Stimulated activated CD8-positive, alpha-beta memory T cell treated with anti-CD3 and anti-CD28 coated beads, Interleukin-7, amount 100 ng/mL, for 4 hours (primary cell): ENCODE measurements around the gene CBFB.
"Not testable (repeated sequence)": the region's sequence is repeated elsewhere in the genome, so short reads cannot be mapped to it uniquely, and the experiment has no call there.

Source experiments
- DNase-seq, 2 donors: peaks; one replicate each; pipeline ENCODE4 v3.0.0-alpha.2; 2020; ENCODE audit warnings: low read depth in 2 of 2

Gene CBFB

DNA sequence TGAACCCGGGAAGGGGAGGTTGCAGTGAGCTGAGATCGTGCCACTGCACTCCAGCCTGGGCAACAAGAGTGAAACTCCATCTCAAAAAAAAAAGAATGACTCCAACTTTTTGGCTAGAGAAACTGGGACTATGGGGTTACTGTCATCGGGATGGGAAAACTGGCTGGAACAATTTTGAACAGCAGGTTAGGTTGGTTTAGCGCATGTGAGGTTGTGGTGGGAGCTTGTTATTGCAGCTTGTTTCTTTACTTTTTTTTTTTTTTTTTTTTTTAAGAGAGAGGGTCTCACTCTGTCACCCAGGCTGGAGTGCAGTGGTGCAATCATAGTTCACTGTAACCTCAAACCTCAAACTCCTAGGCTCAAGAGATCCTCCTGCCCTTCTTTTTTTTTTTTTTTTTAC, 12.6 kb downstream of the CBFB start:
- DNase-seq: not testable (repeated sequence)

DNA sequence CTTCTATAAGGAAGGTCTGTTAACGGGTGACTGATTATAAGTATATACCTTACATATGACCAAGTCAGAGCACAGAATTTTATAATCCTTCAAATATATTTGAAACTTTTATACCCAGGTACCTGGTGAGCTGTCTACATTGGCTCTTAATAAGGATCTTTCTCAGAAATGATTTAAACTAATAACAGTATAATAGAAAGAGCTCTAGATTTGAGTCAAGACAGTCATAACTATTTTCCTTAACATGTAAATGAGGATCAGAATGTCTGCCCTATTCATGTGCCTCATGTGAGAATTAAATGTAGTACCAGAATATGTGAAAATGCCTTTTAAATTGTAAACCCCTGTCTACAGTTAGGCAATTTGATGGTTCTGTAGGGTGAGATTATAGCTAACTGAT, 14.5 kb downstream of the CBFB start:
- DNase-seq: no peak

- no peak for DNase-seq
Measured at GRCh38 chr16:67050796-67051195, 21.8 kb downstream of the CBFB start.

DNA sequence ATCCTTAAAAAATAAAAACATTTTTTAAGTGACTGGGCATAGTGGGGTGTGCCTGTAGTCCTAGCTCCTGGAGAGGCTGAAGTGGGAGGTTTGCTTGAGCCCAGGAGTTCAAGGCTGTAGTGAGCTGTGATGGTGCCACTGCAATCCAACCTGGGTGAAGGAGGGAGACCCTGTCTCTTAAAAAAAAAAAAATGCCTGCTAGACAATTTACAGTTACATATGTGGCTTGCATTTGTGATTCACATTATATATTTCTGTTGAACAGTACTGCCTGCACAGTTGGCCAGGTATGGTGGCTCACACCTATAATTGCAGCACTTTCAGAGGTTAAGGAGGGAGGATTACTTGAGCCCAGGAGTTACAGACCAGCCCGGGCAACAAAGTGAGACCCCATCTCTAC, 23.4 kb downstream of the CBFB start:
- DNase-seq: no peak

DNA sequence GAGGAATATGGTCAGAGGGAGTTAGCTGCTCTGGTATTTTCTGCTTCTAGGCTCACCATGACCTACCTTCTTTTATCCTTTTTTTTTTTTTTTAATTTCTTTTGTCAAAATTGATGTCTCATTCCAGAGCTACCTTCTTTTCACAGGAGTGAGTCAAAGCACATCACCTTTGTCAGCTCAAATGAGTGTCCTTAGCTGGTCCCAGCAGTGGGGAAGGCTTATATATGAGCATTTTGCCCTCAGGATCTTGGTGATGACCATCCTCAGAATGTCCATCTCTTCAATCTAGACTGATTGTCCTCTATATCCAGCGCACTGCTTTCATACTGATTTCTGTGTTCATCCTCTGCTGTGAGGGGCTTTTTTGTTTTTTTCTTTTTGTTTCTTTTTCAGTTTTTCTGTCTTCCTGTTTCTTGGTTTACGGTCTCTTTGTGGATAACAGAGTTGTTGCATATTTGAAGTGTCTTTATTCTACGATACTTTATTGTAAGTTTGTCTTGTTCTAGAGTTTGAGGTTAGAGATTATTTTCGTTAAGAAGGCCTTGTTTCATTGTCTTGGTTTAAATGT, 24.9 kb downstream of the CBFB start:
- no peak for DNase-seq

DNA sequence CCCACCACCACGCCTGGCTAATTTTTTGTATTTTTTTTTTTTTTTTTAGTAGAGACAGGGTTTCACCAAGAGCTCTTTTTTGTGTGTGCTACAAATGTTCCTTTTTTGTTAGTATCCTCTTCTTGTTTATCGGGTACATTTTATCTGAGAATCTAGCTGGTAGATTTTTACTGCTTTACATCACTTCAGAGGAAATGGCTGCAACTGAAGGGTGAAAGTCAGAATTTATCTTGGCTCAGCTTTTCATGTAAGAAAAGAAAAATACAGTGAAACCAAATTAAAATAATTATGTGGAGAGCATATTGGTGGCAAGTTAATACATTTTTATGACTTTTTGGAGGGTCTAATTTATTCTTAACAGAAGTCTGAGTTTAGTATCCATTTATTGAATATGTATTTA, 26.0 kb downstream of the CBFB start:
- no peak for DNase-seq

DNA sequence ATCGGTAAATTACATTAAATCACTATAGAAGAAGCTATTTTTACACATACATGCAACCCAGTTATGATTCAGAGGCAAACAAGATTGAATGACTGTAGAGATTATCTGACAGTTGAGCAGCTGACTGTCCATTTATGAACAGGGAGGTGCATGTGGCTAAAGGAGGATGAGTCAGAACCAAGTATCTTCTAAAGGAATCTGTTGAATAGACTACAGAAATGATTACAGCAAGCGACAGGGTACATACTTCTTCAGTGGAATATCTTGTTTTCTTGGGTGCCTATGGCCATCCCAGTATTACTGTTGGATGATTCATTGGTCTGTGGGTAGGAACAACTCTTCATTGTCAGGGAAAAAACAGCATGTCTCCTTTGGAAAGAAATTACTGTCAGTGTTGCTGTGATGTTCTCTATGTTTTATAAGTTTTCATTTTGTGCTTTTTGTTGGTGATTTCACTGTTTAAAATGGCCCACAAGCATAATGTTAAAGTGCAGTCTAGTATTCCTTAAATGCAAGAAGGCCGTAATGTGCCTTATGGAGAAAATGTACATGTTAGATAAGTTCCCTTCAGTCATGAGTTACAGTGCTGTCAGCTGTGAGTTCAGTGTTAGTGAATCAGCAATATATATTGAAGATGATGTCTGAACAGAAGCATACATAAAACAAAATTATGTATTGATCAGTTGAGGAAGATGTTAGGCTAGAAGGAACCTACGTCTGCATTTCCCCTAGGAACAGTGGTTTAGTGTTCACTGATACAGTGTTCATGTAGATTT, 27.0 kb downstream of the CBFB start:
- no peak for DNase-seq

DNA sequence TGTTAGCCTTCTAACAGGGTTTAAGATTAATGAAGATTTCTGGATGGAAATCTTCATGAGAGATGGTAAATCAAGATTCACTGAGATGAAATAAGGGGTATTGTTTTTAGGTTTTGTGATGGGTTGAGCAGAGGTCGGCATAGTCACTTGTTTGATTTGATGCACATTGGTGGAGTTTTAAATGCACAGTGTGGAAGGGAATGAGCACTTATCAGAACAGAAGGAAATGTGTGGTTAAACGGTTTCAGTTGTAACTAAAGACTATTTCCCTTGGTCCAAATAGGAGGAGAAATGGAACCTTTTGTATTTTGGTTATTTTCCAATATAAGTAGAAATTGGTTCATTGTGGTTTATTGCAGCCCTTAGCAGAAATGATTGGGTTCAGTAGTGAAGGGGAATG, 34.1 kb downstream of the CBFB start:
- DNase-seq: no peak

- DNase-seq: no peak
Measured at GRCh38 chr16:67068212-67068753, 39.3 kb downstream of the CBFB start.

DNA sequence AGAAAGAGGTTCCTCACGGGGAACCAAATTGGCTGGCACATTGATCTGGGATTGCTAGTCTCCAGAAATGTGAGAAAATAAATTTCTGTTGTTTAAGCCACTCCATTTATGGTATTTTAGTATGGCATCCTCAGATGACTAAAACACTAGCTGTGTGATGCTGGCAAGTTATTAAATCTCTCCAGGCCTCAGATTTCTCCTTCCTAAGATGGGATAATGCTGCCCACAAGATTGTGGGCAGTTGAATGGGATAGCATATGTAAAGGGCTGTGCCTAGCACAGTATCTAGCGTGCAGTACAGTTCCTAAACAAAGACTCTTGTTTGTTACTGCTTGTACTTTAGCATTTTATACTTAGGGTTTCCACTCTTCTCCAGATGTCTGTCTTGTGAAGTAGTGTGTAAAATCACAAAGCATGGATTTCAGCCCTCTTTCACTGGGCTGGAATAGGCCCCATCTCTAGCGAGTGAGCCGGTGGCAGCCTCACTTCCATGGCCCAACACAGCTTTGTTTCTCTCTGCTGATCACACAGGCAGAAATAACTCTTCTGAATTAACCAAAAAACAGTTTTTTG, 42.6 kb downstream of the CBFB start:
- no peak for DNase-seq

DNA sequence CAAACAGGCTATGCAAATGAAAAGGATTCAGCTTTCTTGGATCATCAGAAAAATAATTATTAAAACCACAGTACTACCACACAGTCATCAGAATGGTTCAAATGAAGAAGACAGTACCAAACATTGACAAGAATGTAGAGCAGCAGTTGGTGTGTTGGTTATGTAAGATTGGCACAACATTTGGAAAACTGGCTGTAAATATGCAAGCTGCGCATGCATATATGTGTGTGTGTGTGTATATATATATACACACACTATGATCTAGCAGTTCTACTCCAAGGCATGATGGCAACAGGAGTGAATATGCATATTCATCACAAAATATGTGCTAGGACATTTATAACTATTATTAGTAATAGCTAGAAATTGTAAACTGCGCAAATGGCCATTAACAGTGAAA, 46.4 kb downstream of the CBFB start:
- no peak for DNase-seq

- no peak for DNase-seq
Measured at GRCh38 chr16:67077871-67078270, 48.9 kb downstream of the CBFB start.

GRCh38 chr16:67082100-67082499, 53.2 kb downstream of the CBFB start:
- DNase-seq: no peak

GRCh38 chr16:67082891-67083290, 53.9 kb downstream of the CBFB start:
- DNase-seq: no peak

- no peak for DNase-seq
Measured at GRCh38 chr16:67084345-67085028, 55.5 kb downstream of the CBFB start.

GRCh38 chr16:67086822-67087221, 57.9 kb downstream of the CBFB start:
- DNase-seq: no peak

GRCh38 chr16:67087291-67087690, 58.3 kb downstream of the CBFB start:
- DNase-seq: no peak

- no peak for DNase-seq
Measured at GRCh38 chr16:67087803-67088202, 58.9 kb downstream of the CBFB start.

DNA sequence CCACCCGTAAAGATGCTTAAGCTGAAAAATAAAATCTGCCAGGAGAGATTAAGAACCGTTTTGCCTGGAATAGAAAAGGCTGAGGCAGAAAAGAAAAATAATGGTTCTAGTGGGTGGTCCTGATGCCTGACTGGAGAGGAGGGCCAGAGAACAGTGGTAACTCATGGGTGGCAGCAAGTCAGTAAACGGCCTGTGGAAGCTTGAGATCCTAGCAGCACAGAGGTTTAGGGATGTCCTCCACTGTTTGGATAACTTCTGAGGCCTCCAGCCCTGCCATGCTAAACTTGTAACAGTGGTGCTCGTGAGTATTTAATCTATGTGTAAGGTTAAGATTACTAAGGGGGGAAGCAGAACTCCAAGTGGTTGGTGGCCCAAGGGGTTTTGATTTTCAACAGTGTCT, 59.6 kb downstream of the CBFB start:
- no peak for DNase-seq

- no peak for DNase-seq
Measured at GRCh38 chr16:67089101-67089500, 60.2 kb downstream of the CBFB start.

DNA sequence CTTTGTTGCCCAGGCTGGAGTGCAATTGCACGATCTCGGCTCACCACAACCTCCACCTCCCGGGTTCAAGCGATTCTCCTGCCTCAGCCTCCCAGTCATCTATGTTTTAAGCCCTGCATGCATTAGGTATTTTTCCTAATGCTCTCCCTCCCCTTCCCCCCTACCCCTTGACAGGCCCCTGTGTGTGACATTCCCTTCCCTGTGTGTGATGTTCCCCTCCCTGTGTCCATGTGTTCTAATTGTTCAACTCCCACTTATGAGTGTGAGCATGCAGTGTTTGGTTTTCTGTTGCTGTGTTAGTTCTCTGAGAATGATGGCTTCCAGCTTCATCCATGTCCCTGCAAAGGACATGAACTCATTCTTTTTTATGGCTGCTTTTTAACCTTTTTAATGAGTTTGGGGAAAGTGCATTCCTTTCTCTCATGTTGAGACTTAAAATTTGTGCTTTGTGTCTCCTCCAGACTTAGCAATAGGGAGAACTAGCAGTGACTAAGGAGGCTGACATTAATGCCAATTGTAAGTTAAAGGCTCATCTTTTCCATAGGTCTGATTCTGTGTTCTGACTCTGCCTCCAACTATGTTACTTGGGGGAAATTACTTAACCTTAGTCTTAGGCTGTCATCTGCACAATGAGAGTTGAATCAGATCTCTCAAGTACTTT, 63.1 kb downstream of the CBFB start:
- DNase-seq: no peak

DNA sequence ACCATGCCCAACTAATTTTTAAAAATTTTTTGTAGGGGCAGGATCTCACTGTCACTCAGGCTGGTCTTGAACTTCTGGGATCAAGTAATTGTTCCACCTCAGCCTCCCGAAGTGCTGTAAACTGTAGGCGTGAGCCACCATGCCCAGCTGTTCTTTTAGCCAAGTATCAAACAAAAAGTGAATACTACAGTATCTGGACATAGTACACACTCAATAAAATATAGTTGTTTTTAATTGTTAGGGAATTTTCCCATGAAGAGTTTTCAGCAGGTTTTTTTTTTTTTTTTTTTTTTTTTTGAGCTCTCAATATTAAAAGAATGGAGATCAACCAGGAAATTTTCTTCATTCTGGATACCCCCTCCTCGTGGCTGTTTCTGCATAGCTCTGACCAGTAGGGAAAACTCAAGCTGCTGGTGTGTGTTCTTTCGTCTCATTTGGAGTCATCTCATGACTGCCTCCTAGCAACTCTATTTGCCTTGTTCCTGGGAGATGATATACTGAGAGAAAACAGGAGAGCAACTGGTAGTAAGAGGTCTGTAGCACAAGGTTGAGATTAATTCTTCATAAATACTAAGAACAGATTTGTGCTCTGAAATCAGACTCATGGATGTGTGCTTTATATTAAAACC, 64.3 kb downstream of the CBFB start:
- DNase-seq: no peak
